RPMI8226 (cell line): ENCODE results near the gene NWD2.
"Not testable (repeated sequence)": the region's sequence is repeated elsewhere in the genome, so short reads cannot be mapped to it uniquely, and the experiment has no call there.

Experiments
- DNase-seq: peaks from one replicate; pipeline ENCODE4 v3.0.0-alpha.2; 2015

NWD2 gene, protein sequence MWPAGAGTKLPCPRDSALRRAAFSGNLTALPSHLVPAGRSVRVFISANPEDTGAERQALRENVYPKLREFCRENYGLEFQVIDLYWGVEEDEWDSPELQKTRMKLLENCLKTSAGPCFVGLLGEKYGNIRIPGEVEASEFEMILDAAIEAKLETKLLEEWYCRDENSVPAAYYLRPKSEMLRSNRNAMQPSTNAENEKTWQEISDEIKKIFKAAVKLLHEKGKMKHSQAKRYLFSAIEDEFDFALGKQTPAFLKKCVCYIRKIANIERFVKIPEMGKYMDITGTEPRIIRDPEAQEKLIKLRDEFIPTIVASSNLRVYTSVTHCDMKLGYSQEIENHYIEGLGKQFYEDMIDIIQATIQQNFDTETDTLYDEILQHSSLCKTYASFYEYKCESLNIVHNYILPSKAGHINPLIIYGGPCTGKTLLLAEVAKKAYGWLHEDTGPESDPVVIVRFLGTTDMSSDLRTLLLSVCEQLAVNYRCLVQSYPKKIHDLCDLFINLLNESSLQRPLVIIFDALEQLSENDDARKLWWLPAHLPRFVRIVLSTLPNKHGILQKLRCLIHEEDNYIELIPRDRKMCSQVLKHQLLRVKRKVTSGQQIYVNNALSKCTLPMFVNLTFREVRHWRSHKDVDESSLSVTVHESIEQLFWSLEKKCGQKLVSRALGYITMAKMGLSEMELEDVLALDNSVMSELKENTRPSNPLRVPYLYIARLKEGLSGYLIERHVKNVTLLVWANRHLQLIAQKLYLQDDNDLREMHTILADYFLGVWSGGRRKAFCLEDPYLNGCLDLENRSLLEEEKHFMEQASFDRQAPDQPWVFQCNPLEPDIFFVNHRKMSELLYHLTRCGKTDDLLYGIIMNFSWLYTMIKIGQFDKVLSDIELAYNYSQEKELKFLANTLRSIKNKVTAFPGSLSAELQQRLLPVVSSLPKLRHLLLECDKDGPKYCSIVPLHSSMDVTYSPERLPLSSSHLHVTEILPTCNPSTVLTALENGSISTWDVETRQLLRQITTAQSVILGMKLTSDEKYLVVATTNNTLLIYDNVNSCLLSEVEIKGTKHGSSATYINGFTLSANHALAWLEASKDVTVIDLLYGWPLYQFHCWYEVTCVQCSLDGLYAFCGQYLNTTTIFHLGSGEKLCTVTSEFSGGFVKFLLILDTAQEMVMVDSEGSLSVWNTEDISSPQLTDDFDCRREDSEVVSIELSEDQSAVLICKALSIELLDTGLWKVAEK (N-terminal part only)

GRCh38 chr4:37244583-37245390 lies at the start of gene NWD2:
Gene NWD2 (plus strand): TSS chr4:37244743. CDS start chr4:37245068, 325 bp downstream.
- DNase-seq, result no peak

GRCh38 chr4:37197899-37198298 lies 46.6 kb upstream of the NWD2 start:
- no peak for DNase-seq

- not testable (repeated sequence) for DNase-seq
Measured at GRCh38 chr4:37204740-37205139, 39.8 kb upstream of the NWD2 start.

DNA sequence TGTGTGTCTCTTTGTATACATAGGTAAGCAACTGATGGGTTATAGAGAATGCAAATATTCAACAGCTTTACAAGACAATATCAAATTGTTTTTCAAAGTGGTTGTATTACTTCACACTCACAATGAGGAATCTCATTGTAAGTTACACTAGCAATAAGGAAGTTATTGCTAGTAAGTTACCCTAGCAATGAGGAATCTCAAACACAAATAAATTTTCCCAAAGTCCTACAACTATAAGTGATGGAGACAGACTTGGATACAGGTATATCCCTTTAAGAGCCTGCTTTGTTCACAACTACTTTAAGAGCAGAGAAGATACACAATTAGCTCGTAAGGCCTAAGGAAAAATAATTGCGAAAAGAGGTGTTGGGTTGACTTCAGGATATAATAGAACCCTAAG lies 28.3 kb upstream of the NWD2 start:
- DNase-seq, result no peak

- no peak for DNase-seq
Measured at GRCh38 chr4:37219242-37219641, 25.3 kb upstream of the NWD2 start.

DNA sequence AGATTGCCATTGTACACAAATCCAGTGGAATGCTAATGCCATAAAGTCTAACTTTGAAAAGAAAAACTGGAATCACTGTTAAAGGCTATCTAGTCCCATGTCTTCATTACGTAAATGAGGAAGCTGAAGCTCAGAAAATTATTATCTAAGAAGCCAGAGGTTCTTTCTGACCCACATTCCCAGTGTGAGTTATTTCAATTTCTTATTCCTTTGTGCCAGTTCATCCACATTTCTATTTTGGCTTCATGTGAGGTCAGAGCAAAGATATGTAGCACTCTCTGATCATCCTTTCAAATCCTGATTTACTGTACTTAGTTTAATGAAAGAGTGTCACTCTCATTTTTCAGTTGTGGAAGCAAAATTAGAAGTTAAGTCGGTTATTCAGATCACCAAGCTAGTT lies 24.6 kb upstream of the NWD2 start:
- no peak for DNase-seq

DNA sequence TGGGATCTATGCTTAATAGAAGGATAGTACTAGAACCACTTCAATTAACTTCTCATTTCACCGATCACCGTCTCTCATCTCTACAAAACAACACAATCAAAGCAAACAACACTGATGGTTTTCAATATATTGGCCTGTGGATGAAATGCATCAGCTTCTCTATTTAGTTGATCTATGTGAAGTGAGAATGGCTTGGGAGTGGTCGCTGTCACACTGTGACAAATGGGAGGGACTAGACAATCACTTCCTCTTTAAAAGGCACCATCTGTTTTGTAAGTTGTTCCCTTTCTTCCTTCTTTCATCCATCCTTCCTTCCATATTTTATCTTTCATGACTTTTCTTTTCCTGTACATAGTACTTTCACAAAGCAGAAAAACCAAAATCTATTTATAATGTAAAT lies 23.9 kb upstream of the NWD2 start:
- no peak for DNase-seq

DNA sequence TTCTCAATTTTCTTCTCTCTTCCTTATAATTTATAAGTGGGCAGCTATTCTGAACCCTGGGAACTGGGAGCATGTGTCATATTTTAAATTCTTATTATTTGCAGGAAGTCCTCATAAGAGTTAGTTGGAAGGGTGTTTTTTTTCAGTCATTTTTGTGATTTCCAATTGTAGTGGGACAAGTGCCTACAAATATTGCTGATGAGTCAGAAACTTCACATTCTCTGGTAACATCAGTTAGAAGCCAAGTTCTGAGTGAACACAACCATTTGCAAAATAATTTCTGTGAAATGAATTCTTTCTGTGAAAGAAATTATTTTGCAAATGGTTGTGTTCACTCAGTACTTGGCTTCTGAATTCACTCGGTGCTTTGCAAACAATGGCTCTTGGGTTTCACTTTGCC lies 20.8 kb upstream of the NWD2 start:
- DNase-seq, result no peak

- DNase-seq, result no peak
Measured at GRCh38 chr4:37224854-37225253, 19.7 kb upstream of the NWD2 start.

DNA sequence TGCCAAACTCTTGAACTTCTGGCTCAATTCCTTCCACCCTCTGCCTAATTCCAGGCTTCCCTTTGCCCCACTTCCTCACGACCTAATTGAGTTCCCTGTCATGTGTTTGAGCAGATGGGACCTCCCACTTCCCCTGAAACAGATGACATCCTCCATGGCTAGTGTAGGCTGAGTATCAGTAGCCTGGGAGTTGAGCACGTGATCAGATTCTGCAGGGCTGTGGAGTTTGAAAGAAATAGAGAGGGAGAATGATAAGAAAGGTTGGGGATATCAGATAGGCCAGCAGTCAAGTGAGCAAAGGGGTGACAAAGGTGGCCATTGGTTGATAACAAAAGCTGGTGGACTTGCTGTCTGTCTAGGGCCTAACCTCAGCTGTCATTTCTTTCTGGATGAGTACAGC lies 18.8 kb upstream of the NWD2 start:
- no peak for DNase-seq

DNA sequence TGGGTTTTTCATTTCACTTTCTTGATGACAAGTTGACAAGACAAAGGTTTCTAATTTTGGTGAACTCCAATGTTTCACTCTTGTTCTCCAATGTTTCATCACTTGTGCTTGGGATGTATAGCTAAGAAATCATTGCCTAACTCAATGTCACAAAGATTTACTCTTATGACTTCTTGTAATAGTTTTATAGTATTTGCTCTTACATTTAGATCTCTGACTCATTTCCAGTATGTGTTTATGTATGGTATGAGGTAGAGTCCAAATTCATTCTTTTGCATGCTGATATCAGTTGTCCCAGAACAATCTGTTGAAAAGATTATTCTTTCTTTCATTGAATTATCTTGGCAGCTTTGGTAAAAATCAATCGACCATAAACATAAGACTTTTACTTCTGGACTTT lies 12.2 kb upstream of the NWD2 start:
- DNase-seq, result no peak

- DNase-seq, result no peak
Measured at GRCh38 chr4:37236165-37236564, 8.4 kb upstream of the NWD2 start.

- DNase-seq, result no peak
Measured at GRCh38 chr4:37241647-37242046, 2.9 kb upstream of the NWD2 start.

- DNase-seq, result no peak
Measured at GRCh38 chr4:37243051-37243450, 1.5 kb upstream of the NWD2 start.

DNA sequence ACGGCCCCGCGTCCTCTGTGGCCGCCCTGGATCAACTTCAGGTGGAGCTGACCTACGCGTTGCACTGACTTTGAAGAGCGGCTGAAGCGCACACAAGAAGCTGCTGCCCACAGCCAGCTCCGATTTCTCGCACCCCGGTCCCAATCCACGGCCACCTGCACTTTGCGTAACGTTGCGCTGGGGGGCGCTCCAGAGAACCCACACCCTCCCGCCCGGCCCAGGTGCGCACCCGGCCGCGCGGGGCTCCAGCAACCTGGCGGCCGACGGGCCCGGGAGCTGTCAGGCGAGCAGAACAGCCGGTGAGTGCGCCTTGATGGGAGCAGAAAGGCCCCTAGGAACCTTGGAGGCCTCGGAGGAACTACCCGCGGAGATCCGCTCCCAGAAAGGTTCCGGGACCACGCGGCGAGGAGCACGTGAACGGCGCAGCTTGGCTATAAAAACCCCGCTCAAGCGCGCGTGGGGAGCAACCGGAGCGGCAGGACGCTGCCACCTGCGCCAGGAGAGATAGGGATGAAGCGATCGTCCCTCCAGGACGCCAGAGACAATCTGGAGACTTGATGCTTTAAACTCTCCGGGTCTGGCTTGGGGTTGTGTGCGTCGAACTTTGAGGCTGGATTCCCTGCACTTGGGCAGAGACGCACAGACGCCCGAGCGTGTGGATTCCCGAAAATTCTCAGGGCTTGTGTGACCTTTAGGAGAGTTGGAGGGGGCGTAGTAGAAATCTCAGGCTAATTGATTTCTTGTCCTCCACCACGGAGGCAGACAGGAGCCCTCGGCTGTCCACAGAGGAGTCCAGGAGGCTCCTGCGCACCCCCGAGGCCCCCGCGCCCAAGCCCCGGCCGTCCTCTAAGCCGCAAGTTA lies 591 bp upstream of the NWD2 start:
- no peak for DNase-seq

GRCh38 chr4:37245391-37245954 lies 930 bp downstream of the NWD2 start:
- no peak for DNase-seq

DNA sequence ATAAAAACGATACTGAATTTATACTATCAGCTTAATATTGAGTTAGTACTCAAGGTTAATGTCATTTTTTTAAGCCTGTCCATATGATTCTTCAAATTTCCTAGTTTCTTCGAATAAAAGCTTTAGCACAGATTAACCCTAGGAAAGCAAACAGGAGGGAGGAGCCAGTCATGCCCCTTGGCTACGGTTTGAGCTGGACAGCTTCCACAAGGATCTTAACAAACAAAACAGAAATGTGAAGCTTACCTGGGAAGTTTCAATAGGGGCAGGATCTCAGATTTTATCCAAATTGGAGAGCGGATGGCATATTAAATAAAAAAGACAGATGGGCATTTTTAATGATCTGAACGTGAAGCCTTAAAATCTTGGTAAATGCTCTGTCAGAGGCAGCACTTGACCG lies 2.3 kb downstream of the NWD2 start:
- no peak for DNase-seq

DNA sequence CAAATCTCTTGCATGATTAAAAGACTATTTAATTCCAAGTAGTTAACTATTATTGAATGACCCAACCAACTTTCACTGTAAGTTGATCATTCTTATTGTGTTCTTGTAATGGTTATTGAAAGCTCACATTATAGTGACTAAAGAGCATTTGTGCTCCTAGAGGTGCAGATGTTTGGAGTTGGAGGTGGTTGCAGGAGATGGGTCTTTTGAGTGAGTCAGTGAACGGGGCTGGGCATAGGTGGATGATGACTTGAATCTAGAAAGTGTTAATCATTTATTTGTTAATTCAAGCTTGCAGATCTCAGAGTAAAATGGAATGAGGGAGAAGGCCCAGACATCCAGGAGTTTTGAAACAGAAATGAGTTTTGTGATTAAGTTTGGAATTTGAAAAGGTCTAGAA lies 13.7 kb downstream of the NWD2 start:
- no peak for DNase-seq

- no peak for DNase-seq
Measured at GRCh38 chr4:37268319-37268718, 23.8 kb downstream of the NWD2 start.

GRCh38 chr4:37279121-37279520 lies 34.6 kb downstream of the NWD2 start:
- no peak for DNase-seq
